WERI-Rb-1 (cell line): Measurements from ENCODE around the gene NPAS3.

Experiments used
- DNase-seq: peaks from one replicate; pipeline ENCODE4 v3.0.0-alpha.2; 2020
- H3K27ac ChIP-seq: fragments of 250-450 bp; sonication (Bioruptor Pico); 2 replicates; pipeline ENCODE4 v1.5.1; 2020; ENCODE audit warnings: mild to moderate bottlenecking, moderate library complexity
- H3K27me3 ChIP-seq: fragments of 250-450 bp; sonication (Bioruptor Pico); 2 replicates; pipeline ENCODE4 v1.5.1; 2021; ENCODE audit warnings: mild to moderate bottlenecking, low read depth, moderate library complexity; ENCODE audit not compliant: insufficient read depth, severe bottlenecking
- H3K36me3 ChIP-seq: fragments of 250-450 bp; sonication (Bioruptor Pico); 2 replicates; pipeline ENCODE4 v1.5.1; 2020; ENCODE audit warnings: mild to moderate bottlenecking, moderate library complexity
- H3K4me3 ChIP-seq: 2 replicates; pipeline ENCODE4 v1.5.1; 2011; ENCODE audit warnings: low read depth, mild to moderate bottlenecking, control low read depth, low read length
- H3K9me3 ChIP-seq: fragments of 250-450 bp; sonication (Bioruptor Pico); 2 replicates; pipeline ENCODE4 v1.5.1; 2021; ENCODE audit warnings: mild to moderate bottlenecking, moderate library complexity; ENCODE audit not compliant: severe bottlenecking
- TF ChIP-seq, protein P1 (sequence below): IDR thresholded peaks from 2 replicates; pipeline ENCODE4 v1.5.1; 2011; ENCODE audit warnings: low read depth, mild to moderate bottlenecking, control low read depth, inconsistent platforms, low read length

Gene NPAS3

GRCh38 chr14:33686856-33687255 lies 748.2 kb downstream of the NPAS3 start:
- Histone ChIP-seq H3K9me3 (no peaks in the 10 kb centered on the region), H3K27me3 (no peaks in the 10 kb centered on the region), H3K4me3 (no peak overlapping the region), H3K36me3 (no peaks in the 10 kb centered on the region), H3K27ac (no peak overlapping the region)
- TF ChIP-seq, protein P1, sequence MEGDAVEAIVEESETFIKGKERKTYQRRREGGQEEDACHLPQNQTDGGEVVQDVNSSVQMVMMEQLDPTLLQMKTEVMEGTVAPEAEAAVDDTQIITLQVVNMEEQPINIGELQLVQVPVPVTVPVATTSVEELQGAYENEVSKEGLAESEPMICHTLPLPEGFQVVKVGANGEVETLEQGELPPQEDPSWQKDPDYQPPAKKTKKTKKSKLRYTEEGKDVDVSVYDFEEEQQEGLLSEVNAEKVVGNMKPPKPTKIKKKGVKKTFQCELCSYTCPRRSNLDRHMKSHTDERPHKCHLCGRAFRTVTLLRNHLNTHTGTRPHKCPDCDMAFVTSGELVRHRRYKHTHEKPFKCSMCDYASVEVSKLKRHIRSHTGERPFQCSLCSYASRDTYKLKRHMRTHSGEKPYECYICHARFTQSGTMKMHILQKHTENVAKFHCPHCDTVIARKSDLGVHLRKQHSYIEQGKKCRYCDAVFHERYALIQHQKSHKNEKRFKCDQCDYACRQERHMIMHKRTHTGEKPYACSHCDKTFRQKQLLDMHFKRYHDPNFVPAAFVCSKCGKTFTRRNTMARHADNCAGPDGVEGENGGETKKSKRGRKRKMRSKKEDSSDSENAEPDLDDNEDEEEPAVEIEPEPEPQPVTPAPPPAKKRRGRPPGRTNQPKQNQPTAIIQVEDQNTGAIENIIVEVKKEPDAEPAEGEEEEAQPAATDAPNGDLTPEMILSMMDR, result no peak
- no peak for DNase-seq

DNA sequence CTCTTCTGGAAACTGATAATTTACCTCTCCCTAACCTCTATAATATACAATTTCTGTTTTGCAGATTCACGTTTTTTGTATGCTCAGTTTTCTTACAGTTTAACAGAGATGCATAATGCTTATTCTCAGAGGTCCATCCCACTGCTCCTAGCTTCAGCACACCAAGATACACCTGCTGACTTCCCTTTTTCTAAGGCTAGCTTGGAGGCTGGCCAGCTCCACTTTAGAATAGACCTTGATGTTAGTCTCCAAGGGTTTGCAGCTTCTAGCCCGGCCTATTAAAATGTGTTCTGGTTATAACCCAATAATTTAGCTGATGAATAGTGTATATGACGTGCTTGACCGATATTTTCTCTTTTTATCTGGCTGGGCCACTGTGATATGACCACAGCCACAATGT lies 751.0 kb downstream of the NPAS3 start:
- no peak overlapping the region for H3K27ac ChIP-seq
- no peak for DNase-seq
- H3K9me3 ChIP-seq, result no peaks in the 10 kb centered on the region
- TF ChIP-seq, protein P1, result no peak
- H3K36me3 ChIP-seq, result no peaks in the 10 kb centered on the region
- no peaks in the 10 kb centered on the region for H3K27me3 ChIP-seq
- H3K4me3 ChIP-seq, result no peak overlapping the region

- Histone ChIP-seq H3K27me3 (no peaks in the 10 kb centered on the region), H3K36me3 (no peaks in the 10 kb centered on the region), H3K4me3 (no peak overlapping the region), H3K9me3 (no peaks in the 10 kb centered on the region), H3K27ac (no peak overlapping the region)
- TF ChIP-seq, protein P1, result no peak
- DNase-seq, result no peak
These were observed 753.2 kb downstream of the NPAS3 start for GRCh38 chr14:33691907-33692306.

GRCh38 chr14:33692762-33693161 lies 754.1 kb downstream of the NPAS3 start:
- Histone ChIP-seq H3K27ac (no peak overlapping the region), H3K36me3 (no peaks in the 10 kb centered on the region), H3K4me3 (no peak overlapping the region), H3K27me3 (no peaks in the 10 kb centered on the region), H3K9me3 (no peaks in the 10 kb centered on the region)
- TF ChIP-seq, protein P1, result no peak
- DNase-seq, result no peak

DNA sequence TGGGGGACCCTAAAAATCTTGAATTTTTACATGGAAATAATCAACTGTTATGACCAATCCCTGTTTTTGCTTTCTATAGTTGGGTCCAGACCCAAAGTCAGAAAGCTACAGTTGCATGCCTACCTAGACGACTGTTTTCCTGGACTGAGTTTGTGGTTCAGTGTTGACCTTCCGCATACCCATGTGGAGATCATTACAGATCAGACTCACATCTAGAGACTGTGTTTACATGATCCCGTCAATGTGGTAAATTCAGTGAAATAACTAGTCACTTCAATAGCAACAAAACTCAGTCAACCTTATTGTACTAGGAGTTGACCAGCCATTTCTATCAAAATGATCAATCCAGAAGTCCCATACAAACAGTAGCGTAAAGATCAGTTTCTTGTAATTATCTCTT lies 754.6 kb downstream of the NPAS3 start:
- Histone ChIP-seq H3K27ac (no peak overlapping the region), H3K4me3 (no peak overlapping the region), H3K36me3 (no peaks in the 10 kb centered on the region), H3K9me3 (no peaks in the 10 kb centered on the region), H3K27me3 (no peaks in the 10 kb centered on the region)
- DNase-seq, result no peak
- TF ChIP-seq, protein P1, result no peak

DNA sequence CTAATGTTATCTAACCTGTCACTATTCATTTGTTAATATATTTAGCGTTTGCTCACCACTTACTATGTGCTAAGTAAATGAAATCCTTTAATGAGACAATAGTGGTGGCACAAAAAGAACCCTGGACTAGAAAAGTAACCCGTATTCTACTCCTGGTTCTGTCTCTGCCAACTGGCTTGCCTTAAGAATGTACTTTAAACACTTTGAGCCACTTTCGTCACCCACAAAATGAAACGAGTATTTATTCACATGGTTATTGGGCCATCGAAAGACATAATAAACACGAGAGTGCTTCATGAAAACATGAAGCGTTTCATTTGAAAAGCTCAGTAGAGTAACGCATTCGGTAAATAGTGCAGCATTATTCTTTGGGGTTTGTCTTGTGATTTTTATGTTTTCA lies 757.5 kb downstream of the NPAS3 start:
- Histone ChIP-seq H3K36me3 (no peaks in the 10 kb centered on the region), H3K4me3 (no peak overlapping the region), H3K27ac (no peak overlapping the region), H3K27me3 (no peaks in the 10 kb centered on the region), H3K9me3 (no peaks in the 10 kb centered on the region)
- TF ChIP-seq, protein P1, result no peak
- no peak for DNase-seq
